Fibroblast of peridontal ligament (primary cell): ENCODE results near the gene TTC27.
"Not testable (repeated sequence)": the region's sequence is repeated elsewhere in the genome, so short reads cannot be mapped to it uniquely, and the experiment has no call there.

Experiments used
- DNase-seq: peaks from one replicate; pipeline ENCODE4 v3.0.0-alpha.2; 2010; ENCODE audit errors: extremely low read depth

The TTC27 gene

GRCh38 chr2:32719933-32720716 lies 92.3 kb downstream of the TTC27 start:
- DNase-seq, result peak; percentile 27

- DNase-seq, result no peak
Observed at GRCh38 chr2:32720771-32721170, 92.9 kb downstream of the TTC27 start.

- DNase-seq, result no peak
Observed at GRCh38 chr2:32721376-32721775, 93.5 kb downstream of the TTC27 start.

- DNase-seq, result no peak
Observed at GRCh38 chr2:32723467-32724079, 95.7 kb downstream of the TTC27 start.

GRCh38 chr2:32726678-32727077 lies 98.8 kb downstream of the TTC27 start:
- DNase-seq, result not testable (repeated sequence)

GRCh38 chr2:32727157-32727556 lies 99.3 kb downstream of the TTC27 start:
- DNase-seq, result no peak

GRCh38 chr2:32730958-32731357 lies 103.1 kb downstream of the TTC27 start:
- DNase-seq, result not testable (repeated sequence)

GRCh38 chr2:32732120-32732519 lies 104.3 kb downstream of the TTC27 start:
- DNase-seq, result peak; percentile 63

- no peak for DNase-seq
Observed at GRCh38 chr2:32732912-32733472, 105.1 kb downstream of the TTC27 start.

GRCh38 chr2:32735348-32735747 lies 107.5 kb downstream of the TTC27 start:
- DNase-seq, result no peak

- no peak for DNase-seq
Observed at GRCh38 chr2:32738939-32739338, 111.1 kb downstream of the TTC27 start.

GRCh38 chr2:32739664-32740063 lies 111.8 kb downstream of the TTC27 start:
- DNase-seq, result no peak

- no peak for DNase-seq
Observed at GRCh38 chr2:32741575-32741974, 113.7 kb downstream of the TTC27 start.

GRCh38 chr2:32742376-32742775 lies 114.5 kb downstream of the TTC27 start:
- no peak for DNase-seq

GRCh38 chr2:32743480-32744236 lies 115.8 kb downstream of the TTC27 start:
- DNase-seq, result no peak

- DNase-seq, result peak; percentile 33
Observed at GRCh38 chr2:32745191-32745590, 117.3 kb downstream of the TTC27 start.

- DNase-seq, result no peak
Observed at GRCh38 chr2:32745675-32746074, 117.8 kb downstream of the TTC27 start.

GRCh38 chr2:32746669-32747068 lies 118.8 kb downstream of the TTC27 start:
- peak; percentile 57 for DNase-seq

- DNase-seq, result no peak
Observed at GRCh38 chr2:32748158-32748557, 120.3 kb downstream of the TTC27 start.

- no peak for DNase-seq
Observed at GRCh38 chr2:32750880-32751279, 123.0 kb downstream of the TTC27 start.

GRCh38 chr2:32752205-32752604 lies 124.4 kb downstream of the TTC27 start:
- peak; percentile 81 for DNase-seq

- no peak for DNase-seq
Observed at GRCh38 chr2:32752952-32753351, 125.1 kb downstream of the TTC27 start.
